HG03571 (cell line): ENCODE results near the gene SYCP2L.
A peak's percentile ranks its signal among the peaks of the same experiment; 100 is the strongest.
"Not testable (repeated sequence)": the region's sequence is repeated elsewhere in the genome, so short reads cannot be mapped to it uniquely, and the experiment has no call there.

ENCODE experiments used
- ATAC-seq: cut with Tn5 transposase; IDR thresholded peaks from one replicate; pipeline ENCODE4 v1.9.1; 2021; ENCODE audit not compliant: unreplicated experiment

SYCP2L gene

DNA sequence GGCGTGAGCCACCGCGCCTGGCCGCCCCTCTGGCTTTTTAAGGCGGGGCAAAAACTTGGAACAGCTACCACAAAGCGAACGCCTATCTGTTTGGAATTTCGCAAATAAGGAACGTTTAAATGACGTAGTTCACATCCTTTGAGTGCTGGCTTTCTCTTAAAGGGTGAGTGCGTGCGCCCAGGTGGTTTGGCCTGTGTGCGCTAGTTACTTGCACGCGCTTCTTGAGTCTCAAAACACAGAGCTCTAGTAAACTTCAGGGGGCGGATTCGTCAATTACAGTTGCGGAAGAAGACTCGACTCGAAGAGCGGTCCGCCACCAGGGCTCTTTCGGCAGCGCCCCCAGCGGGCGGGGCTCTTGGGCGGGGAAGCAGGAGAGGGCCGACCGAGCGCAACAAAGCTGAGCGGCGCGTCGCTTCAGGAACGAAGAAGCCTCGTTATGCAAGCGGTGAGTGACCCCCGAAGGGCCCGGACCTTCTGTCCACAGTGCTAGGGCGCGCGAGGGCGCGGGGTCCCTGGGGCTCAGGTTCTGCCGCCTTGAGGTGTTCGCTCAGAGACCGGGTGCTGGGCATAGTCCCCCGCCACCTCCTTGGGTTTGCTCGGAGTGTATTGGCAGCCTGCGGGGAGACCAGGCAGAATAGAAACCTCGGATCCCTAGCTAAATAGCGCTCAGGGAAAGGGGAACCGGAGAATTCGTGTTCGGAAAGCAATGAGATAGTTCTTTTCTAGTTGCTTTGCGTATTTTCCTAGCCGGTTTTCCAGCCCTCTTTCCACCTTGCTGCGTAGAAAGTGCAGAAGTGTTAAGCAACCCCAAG lies at the start of gene SYCP2L:
SYCP2L (plus strand) TSS at position 362 of the 812 bp plus-strand sequence; CDS start at position 437, 75 bp downstream.
- ATAC-seq, result no peak

DNA sequence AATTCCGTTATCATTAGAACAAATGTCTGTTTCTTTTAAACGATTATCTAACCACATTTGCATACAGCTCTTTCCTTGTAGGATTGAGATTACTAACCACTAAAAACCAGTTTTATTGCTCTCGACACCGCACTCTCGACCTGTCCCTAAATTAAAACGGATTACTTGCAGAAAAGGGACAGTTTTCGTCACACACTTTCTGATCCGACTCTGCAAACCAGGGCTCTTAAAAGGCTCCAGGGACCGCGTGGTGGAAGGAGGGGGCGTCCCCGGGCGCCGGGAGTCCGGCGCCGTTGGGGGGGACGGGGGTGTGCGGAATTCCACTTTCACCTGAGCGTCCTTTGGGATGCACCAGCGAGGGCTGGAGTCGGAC lies 49.2 kb upstream of the SYCP2L start:
- ATAC-seq, result no peak

DNA sequence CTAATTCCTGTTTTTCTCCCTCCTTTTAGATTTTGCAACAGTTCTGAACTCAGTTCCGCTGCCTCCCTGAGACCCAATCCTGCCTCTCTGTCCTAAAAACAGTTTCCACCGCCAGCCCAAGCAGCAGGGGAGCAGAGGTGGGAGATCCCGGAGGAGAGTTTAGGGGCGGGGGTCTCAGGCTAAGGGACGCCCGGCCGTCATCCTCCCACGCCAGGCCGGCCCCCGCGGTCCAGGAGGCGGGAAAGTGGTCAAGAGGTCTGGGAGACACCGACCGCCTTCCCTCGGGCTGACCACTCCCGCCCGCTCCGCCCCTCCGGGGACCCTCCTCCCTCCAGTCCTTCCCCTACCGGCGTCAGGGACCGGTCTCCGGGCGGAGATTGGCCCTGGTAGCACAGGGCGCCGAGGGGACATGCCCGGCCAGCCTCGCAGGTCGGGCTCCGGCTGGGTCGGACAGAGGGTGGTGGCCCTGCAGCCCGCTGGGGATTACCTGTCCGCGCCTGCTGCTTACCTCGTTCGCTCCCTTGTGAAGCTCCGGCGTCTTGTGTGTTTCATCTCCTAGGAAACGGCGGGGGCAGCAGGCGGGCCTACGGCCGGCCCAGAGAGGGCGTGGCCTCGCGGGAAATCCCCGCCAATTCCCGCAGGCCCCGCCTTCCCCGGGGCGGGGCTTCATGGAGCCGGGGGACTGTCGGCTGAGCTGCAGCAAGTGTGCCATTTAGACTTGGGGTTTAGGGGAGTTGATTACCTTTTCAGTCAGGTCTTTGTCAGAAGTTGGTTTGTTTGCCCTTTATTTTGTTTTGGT lies 48.7 kb upstream of the SYCP2L start, which contains the start of gene MAK:
MAK (minus strand) TSS at position 545 of the 799 bp plus-strand sequence. CDS start 7,891 bp downstream, outside the sequence.
- peak; percentile 75 for ATAC-seq

DNA sequence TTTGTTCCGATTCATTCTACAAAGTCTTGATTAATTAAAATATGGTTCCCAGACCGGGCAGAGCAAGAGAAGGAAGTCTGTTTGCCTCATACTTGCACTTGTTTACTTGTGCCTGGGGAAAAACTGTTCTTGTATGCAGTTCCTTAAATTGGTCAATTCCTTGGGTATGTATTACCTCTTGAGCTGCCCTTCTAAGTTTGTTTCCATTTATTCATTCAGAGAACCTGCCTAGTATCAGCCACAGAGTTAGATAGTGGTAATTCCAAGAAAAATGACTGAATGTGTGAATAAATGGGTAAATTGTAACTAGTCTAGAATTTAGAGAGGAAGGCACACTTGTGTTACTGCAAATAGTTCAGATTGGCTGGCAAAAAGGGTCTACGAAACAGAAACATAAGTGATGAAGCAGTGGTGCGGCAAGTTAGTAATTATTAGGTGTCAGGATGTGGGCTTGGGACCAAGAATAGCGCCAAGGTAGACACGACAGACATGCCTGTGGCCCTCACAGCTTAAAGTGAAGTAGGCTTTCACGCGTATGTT lies 48.0 kb upstream of the SYCP2L start:
- ATAC-seq, result peak; percentile 80

DNA sequence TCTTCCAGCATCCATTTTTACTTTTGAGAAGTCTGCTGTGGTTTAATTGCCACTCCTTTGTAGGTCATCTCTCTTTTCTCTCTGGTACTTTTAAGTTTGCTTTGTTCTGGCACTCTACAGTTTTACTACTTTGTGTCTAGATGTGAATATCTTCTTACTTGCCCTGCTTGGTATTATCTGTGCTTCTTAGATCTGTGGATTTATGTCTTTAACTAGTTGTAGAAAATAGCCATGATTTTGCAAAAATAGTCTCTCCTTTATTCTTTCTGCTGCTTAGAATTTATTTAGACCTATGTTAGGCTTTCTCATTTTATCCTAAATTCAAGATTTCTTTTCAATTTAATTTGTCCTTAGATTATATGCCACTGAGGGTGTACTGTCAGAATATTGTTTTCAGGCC lies 43.3 kb upstream of the SYCP2L start:
- ATAC-seq, result no peak

DNA sequence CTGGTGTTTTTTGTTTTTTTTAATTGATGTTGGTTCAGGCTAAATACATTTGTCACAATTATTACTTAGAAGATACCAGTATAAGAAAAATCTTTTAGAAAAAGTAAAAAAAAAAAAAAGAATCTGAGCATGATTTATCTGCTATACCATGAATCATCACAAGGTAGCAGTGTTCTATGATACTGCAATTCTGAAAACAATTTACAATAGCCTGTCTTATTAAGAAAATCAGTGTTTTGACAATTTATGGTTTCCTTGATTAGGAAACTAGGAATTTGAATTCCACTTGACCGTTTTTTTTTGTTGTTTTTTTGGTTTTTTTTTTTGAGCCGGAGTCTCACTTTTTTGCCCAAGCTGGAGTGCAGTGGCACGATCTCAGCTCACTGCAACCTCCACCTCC lies 39.2 kb upstream of the SYCP2L start:
- no peak for ATAC-seq

DNA sequence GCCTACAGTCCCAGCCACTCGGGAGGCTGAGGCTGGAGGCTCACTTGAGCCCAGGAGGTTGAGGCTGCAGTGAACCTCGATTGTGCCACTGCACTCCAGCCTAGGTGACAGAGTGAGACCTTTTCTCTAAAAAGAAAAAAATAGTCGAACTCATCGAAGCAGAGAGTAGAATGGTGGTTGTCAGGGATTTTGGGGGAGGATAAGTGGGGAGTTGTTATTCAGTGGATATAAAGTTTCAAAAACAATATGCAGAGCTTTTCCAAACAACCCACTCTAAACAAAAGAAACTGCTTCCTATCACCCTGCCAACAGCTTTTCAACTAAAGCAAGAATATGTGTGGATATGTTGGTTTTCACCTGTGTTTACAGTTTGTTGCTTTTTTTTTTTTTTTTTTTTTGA lies 37.0 kb upstream of the SYCP2L start:
- no peak for ATAC-seq

DNA sequence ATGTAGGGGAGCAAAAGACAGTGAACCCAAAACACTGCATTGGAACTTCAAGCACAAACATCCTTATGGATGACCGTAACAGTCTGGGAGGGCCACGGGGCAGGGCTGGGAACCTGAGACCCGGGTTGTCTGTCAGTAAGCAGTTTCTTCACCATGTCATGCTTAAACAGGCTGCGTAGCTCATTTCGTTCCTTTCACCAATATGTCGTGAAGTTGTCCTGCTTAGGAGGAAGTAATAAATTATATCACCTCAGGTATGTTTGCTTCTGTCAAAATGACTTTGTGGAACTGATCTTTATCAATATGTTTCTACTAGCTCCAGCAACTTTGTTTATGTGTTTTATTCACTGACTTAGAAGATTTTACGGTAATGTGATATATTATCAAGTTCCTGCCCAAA lies 36.1 kb upstream of the SYCP2L start:
- ATAC-seq, result no peak

DNA sequence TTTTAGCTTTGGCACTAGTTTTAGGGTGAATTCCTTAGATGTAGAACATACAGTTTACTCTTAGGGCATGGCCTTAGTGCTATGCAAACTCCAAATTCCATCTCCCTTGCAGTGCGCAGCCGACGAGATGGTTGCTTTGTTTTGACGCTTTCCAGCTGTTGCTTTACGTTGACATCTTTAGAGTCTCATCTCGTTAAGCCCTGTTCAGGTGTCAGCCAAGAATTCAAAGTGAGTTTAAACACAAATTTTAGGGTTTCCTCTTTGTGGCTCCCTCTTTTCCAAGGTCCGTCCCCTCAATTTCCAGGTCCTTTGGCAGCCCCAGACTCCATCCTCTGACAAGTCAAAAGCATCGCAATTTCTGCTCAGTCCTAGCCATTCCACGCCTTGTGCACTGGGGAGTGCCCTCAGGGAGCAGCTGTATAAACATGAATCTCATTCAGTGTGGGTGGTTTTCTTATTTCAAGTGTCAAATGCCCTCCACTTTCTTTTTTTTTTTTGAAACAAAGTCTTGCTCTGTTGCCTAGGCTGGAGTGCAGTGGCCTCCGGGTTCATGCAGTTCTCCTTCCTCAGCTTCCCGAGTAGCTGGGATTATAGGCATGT lies 34.4 kb upstream of the SYCP2L start:
- ATAC-seq, result no peak

DNA sequence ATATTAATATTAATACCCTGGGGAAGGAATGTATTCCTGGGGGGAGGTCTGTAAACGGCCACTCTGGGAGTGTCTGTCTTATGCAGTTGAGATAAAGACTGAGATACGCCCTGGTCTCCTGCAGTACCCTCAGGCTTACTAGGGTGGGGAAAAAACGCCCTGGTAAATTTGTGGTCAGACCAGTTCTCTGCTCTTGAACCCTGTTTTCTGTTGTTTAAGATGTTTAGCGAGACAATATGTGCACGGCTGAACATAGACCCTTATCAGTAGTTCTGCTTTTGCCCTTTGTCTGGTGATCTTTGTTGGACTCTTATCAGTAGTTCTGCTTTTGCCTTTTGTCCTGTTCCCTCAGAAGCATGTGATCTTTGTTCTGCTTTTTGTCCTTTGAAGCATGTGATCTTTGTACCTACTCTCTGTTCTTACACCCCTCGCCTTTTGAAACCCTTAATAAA lies 33.0 kb upstream of the SYCP2L start:
- not testable (repeated sequence) for ATAC-seq

DNA sequence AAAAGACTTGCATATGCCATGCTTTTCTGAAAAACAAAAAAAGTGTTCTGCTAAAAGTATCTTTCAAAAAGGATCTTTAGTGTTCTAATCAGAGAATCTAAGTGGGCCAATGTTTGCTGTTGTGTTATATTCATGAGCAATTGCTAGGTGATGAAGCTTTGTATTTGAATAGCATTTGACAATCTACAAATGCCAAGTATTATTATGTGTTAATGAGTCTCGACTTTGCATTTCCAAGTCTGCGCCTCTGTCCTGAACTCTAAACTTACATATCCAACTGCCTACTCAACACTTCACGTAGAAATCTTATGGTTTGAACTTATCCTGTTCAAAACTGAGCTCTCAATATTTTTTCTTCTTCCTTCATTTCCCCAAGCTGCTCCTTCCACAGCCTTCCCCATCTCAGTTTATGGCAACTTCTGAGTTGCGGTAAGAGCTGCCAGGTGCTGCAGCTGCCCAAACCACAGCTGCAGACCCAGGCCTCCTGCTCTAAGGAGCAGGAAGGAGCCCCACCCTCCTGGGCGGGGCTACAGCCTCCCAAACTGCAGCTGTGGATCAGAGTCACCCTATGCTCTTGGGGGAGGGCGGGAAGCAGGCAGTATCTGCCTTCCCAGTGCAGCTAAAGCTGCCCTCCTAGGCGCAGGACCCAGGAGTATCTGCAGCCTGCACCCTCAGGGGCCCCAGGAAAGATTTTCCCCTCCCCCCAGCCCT lies 31.8 kb upstream of the SYCP2L start:
- no peak for ATAC-seq

DNA sequence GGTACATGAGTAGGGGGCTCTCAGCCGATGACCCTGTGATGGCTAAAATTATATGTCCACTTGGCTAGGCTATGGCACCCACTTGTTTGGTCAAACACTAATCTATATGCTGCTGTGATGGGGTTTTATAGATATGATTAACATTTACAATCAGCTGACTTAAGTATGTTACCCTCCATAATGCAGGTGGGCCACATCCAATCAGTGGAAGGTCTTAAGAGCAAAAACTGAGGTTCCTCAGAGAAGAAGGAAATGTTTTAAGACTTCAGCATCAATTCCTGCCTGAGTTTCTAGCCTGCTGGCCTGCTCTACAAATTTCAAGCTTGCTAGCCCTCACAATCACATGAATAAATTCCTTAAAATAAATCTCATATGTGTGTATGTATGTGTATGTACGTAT lies 29.6 kb upstream of the SYCP2L start:
- ATAC-seq, result no peak

DNA sequence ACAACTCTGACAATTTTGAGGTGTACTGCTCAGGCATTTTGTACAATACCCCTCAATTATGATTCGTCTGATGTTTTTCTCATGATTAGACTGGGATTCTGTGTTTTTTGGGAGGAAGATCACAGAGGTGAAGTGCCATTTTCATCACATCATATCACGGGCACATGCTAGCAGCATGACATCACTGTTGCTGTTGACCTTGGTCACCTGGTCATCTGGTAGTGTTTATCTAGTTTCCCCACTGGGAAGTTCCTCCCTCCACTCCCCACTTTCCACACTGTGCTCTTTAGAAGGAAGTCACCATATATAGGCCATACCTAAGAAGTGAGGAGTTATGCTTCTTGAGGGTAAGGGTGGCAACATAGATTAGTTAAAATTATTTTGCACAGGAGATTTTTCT lies 25.8 kb upstream of the SYCP2L start:
- ATAC-seq, result no peak

DNA sequence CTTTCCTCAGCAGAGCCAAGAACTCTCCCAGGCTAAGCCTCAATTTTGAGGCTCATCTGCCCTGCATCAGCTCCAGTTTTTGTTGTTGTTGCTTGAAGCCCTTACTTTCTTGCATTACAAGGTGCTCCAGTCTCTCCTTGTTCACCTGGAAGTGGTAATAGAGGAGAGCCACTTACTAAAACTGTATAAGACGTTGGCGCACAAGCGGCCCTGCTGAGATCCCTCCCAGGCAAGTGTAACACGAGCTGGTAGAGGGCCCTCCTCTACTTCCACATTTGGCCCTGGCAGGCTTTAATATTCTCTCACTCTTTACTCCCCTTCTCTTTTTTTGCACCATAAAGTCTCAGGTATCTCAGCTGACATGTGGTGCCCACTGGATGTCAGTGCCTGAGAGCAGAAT lies 24.5 kb upstream of the SYCP2L start:
- ATAC-seq, result no peak

DNA sequence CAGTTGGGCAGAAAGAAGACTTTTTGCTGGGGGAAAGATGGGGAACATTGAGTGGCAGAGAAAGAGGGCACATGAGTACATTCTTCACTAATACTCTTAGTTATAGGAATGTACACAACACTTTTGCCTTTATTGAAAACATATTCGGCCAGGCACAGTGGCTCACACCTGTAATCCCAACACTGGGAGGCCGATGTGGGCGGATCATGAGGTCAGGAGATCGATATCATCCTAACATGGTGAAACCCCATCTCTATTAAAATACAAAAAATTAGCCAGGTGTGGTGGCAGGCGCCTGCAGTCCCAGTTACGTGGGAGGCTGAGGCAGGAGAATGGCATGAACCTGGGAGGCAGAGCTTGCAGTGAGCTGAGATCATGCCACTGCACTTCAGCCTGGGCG lies 23.8 kb upstream of the SYCP2L start:
- not testable (repeated sequence) for ATAC-seq

DNA sequence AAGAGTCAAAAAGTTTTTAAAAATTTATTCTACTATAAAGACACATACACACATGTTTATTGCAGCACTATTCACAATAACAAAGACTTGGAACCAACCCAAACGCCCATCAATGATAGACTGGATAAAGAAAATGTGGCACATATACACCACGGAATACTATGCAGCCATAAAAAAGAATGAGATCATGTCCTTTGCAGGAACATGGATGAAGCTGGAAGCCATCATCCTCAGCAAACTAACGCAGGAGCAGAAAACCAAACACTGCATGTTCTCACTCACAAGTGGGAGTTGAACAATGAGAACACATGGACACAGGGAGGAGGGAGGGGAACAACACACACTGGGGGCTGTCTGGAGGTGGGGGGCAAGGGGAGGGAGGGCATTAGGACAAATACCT lies 20.1 kb upstream of the SYCP2L start:
- ATAC-seq, result not testable (repeated sequence)

DNA sequence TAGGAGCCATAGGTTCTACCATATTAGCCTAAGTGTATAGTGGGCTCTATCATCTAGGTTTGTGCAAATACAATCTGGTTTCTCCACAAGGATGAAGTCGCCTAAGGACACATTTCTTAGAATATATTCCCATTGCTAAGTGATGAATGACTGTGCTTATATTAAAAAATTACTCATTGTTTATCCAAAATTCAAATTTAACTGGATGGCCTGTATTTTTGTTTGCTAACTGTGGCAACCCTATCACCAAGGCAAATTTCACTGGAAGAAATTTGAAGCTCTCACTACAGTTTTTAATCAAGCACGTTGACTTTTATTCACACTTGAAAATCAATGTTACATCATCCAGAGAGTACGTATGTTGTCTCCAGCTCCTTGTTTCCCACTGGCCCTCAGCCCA lies 18.9 kb upstream of the SYCP2L start:
- ATAC-seq, result no peak

DNA sequence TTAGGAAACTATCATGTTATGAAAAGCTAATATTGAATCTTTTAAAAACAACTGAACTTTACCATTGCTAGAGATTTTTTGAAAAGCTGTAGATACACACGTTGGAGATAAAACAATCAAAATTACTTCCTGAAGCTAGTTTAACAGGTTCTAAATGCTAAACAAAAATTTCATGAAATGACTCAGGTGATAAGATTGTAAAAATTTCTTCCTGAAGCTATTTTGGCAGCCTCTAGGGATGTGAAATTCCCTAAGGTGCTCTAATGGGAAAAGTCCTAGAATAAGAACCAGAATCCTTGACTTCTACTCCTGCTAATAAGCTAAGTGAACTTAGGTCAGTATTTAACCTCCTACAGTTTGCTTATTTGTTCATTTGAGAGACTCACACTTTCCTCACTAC lies 13.5 kb upstream of the SYCP2L start:
- no peak for ATAC-seq

DNA sequence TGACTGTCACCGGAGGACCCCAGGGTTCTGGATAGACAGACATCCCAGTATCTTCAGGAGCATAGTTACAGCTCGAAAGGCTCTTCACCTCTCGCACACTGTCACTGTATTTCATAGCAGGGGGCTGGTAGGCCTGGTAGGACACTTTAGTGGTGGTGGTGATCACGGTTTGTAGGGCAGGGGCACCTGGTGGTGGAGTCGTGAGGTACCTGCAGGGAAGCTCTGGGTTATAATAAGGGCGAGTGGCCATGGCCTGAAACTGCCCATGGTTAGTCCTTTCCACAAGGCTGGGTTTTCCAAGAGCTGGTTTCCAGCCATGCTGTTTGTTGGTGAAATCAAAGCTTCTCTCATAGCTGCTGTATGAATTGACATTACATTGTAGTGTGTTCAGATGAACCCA lies 12.6 kb upstream of the SYCP2L start:
- no peak for ATAC-seq

DNA sequence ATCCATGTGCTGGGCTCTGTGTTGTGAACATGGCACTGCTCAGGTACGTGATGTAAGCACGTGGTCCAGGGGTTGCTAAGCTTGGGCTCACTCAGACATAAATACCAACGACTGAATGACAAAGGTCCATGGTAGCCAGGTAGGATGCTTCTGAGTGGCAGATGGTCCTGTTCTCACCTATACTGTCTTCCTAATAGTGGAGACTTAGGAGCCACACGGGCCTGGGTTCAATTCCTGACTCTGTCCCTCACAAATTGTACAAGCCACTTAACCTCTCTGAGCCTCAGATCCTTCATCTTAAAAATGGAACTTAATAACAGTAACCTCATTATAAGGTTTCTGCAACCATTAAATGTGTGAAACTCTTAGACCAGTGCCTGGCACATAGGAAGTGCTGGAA lies 11.8 kb upstream of the SYCP2L start:
- ATAC-seq, result no peak

DNA sequence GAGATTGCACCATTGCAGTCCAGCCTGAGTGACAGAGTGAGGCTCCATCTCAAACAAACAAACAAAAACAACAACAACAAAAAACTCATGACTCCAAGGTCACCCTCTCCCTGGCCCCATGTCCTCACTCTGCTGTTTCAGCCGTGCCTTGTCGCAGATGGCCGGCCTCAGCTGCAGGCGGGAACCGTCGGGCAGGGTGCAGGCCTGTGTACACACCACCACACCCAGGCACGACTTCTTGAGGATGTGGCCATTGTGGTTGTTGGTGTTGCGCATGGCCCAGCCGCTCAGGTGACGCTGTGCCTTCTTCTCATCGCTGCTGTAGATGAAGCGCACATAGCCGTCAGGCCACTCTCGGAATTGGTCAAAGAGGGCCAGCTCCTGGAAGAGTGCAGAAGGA lies 9.8 kb upstream of the SYCP2L start:
- ATAC-seq, result no peak
